ENCODE measurements around the gene MCM5.

DNA sequence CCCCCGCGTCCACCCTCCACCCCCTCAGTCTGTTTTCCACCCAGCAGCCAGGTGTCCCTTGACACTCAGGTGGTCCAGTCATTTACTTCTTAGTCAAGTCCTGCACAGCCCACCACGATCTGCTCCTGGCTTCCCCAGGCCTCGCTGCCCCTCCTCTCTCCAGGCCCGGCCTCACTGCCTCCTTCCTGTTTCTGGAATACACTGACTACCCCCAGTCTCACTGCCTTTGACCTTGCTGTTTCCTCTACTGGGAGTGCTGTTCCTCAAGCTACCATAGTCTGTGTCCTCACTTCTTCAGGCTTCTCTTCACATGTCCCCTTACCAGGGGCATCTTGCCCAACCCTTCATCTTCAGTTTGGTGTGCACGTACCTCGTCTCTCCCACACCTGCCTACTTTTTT is 7.4 kb downstream of the MCM5 start:
- TF ChIP-seq TEAD4 (IDR thresholded peaks at IDR 0.05) (no peak), YY1 (IDR thresholded peaks at IDR 0.05; ENCODE audit: low read depth) (no peak), CREB1 (IDR thresholded peaks at IDR 0.05; ENCODE audit: low read depth) (no peak), MAX (IDR thresholded peaks at IDR 0.05) (no peak), TAF1 (IDR thresholded peaks at IDR 0.05; ENCODE audit: low read depth) (no peak), REST (IDR thresholded peaks at IDR 0.05; ENCODE audit: low read depth) (no peak), RAD21 (IDR thresholded peaks at IDR 0.05; ENCODE audit: low read depth) (no peak), TCF12 (IDR thresholded peaks at IDR 0.05; ENCODE audit: low read depth) (no peak), EP300 (IDR thresholded peaks at IDR 0.05; ENCODE audit: borderline replicate concordance) (no peak)

All from Ishikawa (cell line).